ENCODE data around the gene KCNQ2.

KCNQ2 gene

DNA sequence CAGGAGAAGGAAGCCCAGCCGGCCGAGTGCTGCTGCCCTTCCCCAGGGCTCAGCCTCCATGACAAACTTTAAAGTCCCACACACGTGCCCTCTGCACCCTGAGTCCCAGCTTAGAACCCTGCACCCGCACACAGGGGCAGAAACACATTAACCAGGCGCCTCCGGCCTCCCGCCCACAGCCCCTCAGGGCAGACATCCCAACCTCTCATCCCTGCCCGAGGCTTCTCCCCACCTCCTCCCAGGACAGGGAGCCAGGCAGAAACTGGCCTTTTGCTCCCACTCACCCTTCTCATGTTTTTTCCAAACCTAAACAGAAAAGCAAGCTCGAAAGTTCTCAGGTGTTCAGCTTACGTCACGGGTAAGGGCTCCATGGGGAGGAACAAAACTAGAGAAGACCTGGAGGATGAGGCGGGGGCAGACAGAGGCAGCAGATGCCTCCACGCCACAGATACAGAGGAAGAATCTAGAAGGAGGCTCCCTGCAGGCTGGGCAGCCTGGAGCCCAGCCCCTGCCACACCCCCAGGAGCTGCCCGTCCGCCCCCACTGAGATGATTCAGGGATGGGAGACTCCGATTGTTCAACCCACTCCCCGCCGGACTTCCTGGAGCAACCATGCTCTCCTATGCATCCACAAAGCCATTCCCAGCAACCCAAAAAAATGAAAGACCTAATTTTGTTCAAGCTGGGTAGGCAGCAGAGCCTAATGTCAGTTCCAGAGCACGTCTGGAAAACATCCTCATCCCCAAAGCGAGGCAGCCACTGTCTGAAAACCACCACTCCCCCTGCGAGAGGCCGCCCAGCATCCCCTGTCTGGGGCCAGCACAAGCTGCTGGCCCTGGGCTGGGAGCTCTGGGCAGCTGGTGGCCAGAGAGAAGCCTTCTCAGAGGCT lies 8.8 kb downstream of the KCNQ2 start:
- ChIA-PET POLR2A (no interaction called here), CTCF (interaction anchor here (1.0 to 2.0 kb wide), 3 partner anchors 11 to 33 kb away, joined by 4 read pairs; no protein-coding TSS in a partner anchor)
- no peak for DNase-seq (ENCODE audit: low read depth, low spot score)
- no peak for TF ChIP-seq CTCF (IDR thresholded peaks at IDR 0.05; ENCODE audit: insufficient read depth, low read length, missing control alignments)
- no peak overlapping the region for H3K4me3 ChIP-seq (ENCODE audit: low read depth, low read length)

DNA sequence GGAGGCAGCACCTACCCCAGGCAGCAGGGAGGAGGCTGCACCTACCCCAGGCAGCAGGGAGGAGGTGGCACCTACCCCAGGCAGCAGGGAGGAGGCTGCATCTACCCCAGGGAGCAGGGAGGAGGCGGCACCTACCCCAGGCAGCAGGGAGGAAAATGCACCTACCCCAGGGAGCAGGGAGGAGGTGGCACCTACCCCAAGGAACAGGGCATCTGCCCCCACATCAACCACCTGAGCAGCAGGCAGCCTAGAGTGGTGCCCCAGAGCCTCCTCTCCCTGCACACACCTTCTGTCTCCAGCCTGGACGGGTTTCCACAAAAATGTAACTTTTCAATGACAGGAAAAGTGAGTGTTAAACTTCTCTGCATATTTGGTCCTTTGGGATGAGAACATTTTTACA lies 10.2 kb downstream of the KCNQ2 start:
- ChIA-PET CTCF (interaction anchor here (1.0 to 2.0 kb wide), 2 partner anchors 10 to 28 kb away, joined by 4 read pairs; no protein-coding TSS in a partner anchor), POLR2A (no interaction called here)
- TF ChIP-seq CTCF (IDR thresholded peaks at IDR 0.05; ENCODE audit: insufficient read depth, low read length, missing control alignments), result no peak
- DNase-seq (ENCODE audit: low read depth, low spot score), result no peak
- H3K4me3 ChIP-seq (ENCODE audit: low read depth, low read length), result no peak overlapping the region

DNA sequence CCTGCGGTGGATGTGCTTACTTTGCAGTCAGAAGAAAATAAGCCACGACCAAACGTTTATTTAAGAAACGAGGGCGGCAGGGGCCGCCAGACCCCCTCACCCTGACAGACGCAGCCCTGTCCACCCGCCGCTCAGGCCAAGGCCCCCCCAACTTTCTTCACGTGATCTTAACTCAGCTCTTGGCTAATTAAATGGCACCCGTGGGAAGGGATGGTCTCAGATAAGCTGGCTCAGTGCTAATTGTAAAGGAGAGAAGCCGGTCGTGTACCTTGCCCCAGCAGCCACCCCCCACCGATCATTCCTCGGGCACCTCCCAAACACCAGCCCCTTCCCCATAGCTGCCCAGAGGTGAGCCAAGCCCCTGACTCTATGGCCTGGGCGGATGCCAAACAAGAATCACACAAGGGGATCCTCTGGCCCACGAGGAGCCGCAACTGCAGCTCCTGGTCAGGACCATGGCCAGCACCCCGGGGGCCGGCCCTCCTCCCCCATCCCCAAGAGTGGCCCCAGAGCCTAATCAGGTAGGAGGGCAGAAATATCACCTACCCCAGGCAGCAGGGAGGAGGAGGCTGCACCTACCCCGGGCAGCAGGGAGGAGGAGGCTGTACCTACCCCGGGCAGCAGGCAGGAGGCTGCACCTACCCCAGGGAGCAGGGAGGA lies 11.2 kb downstream of the KCNQ2 start:
- CTCF ChIA-PET, result no interaction called here
- H3K4me3 ChIP-seq (ENCODE audit: low read depth, low read length), result no peak overlapping the region
- no peak for DNase-seq (ENCODE audit: low read depth, low spot score)
- no peak for TF ChIP-seq CTCF (IDR thresholded peaks at IDR 0.05; ENCODE audit: insufficient read depth, low read length, missing control alignments)
- POLR2A ChIA-PET, result no interaction called here

- ChIA-PET CTCF (no interaction called here), POLR2A (no interaction called here)
- no peak for DNase-seq (ENCODE audit: low read depth, low spot score)
- TF ChIP-seq CTCF (IDR thresholded peaks at IDR 0.05; ENCODE audit: insufficient read depth, low read length, missing control alignments), result no peak
- no peak overlapping the region for H3K4me3 ChIP-seq (ENCODE audit: low read depth, low read length)
Observed at GRCh38 chr20:63459070-63459380, 13.4 kb downstream of the KCNQ2 start.

DNA sequence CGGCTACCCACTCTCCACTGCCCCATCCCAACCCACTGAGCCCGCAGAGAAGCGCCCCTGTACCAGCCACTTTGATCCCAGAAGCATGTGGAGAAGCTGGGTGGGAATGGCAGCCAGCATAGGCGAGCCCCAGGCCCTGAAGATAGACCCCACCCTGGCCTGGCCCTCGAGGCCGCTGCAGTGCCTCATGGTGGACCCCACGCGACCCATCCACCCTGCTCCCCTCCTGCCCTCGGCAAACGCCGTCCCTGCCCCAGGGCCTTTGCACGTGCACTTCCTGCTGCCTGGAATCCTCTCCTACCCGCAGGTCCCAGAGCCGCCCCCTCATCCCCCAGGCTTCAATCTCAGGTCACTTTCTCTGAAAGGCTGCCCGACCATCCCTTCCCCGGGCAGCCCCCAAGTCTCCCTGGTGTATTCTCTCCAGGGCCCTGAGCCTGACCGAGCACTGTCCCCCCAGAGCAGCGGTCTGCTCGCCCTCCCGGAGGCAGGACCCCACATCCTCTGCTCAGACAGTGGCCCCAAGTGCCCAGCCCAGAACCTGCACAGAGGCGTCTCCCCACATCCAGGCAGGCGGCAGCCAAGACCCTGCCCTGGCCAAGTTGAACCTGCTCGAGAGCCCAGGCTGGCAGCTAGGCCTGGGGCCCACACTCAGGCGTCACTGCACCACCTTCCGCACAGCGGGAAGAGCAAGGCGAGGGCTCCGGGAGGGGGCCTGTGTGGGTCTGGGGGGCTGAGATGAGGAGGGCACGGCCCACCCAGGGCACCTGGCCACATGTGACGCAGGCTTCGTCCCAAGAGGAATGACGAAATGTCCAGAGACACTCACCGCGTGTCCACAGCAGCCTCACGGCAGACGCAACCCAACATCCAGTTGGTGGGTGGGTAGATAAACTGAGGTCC lies 14.0 kb downstream of the KCNQ2 start:
- TF ChIP-seq CTCF (IDR thresholded peaks at IDR 0.05; ENCODE audit: insufficient read depth, low read length, missing control alignments), result no peak

DNA sequence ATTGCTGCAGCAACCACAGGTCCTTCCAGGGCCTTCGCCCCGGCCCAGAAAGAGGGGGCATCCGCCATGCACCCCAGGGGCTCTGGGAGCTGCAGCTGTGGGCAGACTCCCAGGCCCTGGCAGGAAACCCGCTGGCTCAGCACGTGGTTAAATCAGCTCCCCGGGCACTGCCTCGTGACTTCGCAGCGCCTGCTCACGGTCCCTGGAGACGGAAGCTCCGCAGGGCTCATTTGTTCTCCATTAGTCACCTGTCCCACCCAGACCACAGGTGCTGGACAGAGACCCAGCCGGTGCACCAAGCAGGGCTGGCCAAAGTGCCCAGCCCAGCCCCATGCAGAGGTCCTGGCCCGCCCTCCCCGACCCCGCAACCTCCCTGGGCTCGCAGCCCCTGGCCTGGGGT lies 14.7 kb downstream of the KCNQ2 start:
- no peak overlapping the region for H3K4me3 ChIP-seq (ENCODE audit: low read depth, low read length)
- CTCF ChIA-PET, result no interaction called here
- POLR2A ChIA-PET, result no interaction called here
- DNase-seq (ENCODE audit: low read depth, low spot score), result no peak
- TF ChIP-seq CTCF (IDR thresholded peaks at IDR 0.05; ENCODE audit: insufficient read depth, low read length, missing control alignments), result no peak

More for the DNA sequence above, 14.0 kb downstream of the KCNQ2 start:
- no peak for DNase-seq (ENCODE audit: low read depth, low spot score)
- POLR2A ChIA-PET, result no interaction called here
- CTCF ChIA-PET, result no interaction called here
- H3K4me3 ChIP-seq (ENCODE audit: low read depth, low read length), result no peak overlapping the region
